Dedifferentiated amniotic fluid mesenchymal stem cell (primary cell): ENCODE measurements around the gene SCN1A.
A peak's percentile ranks its signal among the peaks of the same experiment; 100 is the strongest.
"Not testable (repeated sequence)": the region's sequence is repeated elsewhere in the genome, so short reads cannot be mapped to it uniquely, and the experiment has no call there.

Source experiments
- DNase-seq: peaks from one replicate; pipeline ENCODE4 v3.0.0-alpha.2; 2016; ENCODE audit errors: extremely low spot score

Gene SCN1A

DNA sequence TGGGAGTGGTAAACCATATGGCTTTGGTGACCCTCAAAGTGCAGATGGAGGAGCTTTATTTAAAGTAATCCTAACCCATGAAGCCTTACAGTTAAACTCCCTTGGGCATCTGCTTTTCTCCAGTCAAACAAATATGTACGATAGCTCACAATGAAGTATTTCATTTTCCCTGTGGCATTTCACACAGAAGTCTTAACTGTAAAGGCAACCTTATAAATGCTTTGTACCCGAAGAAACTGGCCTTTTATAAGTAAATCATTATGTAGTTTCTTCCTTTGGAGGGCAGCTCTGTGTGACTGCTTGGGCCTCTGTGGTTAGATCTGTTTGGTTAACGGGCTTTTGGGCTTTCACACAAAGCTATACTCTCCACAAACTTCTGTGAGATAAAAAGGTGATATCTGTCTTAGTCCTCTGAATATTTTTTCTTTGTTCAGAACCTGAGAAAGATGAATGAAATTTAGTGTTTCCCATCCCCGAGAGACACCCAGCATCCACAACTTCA, 46.6 kb downstream of the SCN1A start:
- no peak for DNase-seq

DNA sequence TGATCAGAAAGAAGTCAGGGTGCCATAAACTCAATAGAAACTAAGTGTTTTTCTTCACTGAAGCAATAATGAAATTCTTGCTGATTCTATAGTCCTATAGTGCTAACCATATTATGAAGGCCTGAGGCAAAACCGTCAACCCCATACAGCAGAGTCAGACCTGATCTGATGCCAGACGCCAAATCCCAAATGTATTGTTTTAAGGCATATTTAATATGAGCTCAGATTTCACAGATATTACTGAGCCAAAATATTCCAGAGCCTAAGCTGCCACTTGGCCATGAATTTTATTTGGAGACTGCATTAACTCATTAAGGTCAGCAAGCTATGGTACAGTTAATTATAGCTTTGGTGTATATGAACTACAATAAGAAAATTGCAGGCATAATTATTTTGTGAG, 53.4 kb downstream of the SCN1A start:
- no peak for DNase-seq

DNA sequence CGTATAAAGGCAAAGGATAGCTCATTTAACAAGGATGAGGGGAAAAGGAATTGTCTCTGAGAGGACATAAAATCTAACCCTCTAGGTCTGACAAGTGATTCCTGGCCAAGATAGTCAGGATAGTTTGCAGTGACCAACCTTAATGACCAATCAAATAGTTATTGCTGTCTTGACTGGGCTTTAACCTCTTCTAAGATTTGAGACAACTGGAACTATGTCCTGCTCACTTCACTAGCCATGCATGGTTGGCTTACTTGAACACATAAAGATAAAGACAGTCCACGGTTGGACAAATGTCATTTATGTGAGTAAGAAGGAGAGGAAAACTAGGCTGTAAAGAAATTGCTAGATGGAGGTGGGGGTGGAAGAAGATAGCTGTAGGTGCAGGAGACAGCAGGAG, 53.8 kb downstream of the SCN1A start:
- DNase-seq = no peak

DNA sequence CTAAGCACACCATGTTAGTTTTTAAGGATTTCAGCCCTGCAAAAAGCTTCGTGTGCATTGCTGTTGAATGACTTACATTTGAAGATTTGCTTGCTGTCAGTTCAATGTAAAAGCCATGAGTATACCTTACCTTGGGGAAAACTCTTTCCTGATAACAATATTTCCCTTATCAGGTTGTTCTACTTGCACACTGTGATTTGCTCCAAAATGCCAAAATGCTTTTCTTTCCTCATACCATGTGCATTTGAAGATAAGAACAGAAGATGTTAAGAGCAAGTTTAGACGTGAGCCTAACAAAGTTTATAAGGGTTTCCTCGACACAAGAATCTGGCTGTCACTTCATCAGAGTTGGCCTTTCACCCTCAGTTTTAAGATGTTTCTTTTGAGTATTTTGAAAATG, 57.6 kb downstream of the SCN1A start:
- DNase-seq = no peak

DNA sequence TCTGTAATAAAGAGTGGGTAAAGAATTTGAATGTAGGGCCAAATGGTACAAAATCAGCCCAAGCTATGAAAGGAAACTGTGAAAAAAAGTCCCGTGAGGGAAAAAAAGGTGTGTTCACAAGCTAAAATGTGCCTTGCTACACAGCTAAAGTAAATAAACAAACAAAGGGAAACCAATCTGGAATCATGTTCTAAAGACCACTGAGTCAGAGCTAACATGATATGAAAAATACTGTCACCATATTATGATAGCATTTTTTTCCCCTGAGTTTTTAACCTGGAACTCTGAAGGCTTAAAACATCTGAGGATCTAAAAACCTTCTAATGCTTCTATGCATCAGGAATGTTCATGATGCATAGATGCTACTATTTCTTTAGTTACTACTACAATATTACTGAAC, 58.8 kb downstream of the SCN1A start:
- DNase-seq = no peak

DNA sequence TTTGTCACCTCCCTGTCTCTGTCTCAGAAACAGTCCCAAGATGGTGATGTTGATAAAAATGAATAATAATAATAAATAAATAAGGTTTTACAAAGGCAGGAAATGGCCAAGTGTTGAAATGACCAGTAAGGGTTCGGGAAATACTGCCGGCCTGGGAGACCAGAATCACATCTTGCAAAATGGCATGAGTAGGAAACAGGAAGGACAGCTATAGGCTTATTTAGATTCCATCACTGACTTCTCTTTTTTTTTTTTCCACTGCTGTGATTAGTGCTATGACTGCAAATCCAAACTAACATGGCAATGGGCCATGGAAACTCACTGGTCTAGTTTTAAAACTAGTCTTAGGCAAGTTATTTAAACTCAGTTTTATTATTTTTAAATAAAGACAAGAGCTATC, 60.6 kb downstream of the SCN1A start:
- DNase-seq = no peak

DNA sequence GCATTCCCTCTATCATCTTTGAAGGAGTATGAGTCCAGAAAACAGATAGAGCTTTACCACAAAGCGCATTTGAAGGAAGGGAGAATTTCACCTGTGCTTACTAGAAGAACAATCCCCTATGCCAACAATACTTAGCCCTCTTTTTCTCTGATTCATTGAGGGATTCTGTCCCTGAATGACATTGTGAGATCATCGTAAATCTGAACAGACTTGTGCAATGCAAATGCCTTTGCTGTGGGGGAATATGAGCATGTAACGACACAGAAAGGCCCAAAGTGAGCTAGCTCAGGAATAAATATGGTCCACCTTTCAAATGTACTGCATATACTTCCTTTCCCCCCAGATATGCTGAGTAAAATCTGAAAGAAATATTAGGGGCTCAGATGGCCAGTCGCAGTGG, 67.6 kb downstream of the SCN1A start:
- no peak for DNase-seq

DNA sequence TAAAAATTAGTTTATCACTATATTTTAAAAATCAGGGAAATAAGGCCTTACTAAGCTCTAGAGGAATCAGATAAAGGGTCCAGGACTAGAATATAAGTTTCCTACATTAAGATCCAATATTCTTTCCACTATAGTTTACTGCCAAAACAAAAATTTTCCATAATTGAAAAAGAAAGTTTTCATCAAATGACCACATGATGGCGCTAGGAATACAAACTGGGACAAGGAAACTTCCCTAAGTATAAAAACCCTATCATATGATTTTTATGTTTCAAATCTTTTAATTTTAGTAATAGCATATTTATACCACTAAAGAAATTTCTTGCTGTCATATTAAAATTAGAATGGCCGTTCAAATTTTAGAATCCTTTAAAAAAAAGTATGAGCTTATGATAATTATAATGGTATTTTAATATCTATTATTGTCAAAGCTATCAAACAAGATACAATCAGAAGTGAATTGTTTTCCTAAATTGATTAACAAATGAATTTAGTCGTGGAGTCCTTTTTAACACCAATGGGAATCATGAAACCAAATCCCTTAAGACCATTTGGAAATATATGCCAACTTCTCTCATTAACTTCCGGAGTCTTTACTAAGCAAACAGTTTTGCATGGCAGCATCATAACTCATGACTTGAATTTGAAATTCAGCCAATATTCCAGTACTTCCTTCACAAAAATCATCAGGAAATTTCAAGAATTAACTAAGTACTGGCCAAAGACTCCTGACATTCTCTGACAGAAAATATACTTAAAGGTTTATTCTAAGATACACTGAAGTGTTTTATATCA, 70.3 kb downstream of the SCN1A start:
- peak; percentile 59 for DNase-seq

DNA sequence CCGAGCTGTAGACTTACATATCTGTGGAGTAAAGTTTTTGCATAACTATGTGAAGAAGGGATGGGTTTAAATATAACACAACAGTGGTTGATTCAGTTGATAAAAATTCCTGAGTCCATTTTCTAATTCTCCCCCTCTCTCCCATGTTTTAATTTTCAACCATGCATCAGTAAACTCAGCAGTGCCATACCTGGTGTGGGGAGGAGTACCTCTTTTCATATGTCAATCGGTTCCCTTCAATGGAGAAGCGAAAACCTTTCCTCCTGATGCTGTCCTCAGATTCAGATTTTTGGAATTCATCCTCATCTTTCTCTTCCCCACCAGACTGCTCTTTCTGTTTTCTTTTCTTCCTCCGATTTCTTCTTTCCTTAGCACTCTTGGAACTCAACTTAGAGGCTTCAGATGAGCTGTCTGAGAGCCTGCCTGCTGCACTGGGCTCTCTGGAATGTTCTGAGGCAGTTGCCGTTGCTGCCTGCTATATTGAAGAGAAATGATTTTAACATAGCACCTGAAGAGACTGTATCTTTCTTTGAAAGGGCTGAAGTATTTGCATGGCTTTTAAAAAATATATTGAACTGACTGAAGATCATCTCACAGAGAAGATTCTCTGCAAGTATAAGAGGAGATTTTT, 82.9 kb downstream of the SCN1A start:
- no peak for DNase-seq

DNA sequence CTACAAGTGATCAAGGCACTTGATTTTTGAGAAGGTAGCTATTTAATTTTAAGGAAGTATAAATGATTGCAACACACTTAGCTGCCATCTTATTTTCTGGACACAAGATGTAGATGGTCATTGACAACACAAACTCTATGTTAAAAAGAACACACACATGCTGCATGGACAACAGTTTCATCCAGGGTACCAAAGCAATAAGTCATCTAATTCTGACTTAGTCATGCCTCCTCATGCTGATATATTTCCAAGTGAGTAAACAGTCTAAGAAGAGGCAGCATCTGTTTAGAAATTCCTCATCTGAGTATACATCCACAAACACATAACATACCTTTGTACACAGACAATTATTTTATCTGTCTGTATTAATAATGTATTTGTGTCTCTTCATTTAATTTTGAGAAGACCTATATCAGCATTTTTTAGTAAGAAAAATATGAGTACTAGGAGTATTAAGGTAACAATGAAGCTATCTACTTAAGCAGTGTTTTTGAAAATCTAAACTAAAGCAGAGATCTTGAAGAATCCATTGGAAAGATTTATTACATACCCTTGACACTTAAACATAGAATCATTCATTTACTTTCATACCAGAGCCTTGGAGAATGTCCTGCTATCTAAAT, 84.9 kb downstream of the SCN1A start:
- DNase-seq = no peak

DNA sequence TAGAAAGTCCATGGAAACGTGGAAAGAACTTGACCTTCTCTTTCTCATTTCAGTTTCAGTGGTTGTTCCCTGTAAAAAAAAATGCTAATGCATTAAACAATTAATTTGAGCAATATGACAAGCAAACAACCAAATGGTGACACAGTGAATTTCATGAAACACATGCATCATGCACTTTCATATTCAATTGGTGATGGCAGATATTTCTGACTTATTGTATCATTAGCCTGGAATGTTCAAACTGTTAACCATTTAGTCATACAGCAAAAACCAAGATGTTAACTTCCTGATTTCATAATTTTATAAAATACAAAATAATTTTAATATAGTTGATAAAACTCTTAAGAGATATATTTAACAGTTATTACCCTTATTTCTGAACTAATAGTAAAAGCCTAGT, 85.5 kb downstream of the SCN1A start:
- DNase-seq = no peak

DNA sequence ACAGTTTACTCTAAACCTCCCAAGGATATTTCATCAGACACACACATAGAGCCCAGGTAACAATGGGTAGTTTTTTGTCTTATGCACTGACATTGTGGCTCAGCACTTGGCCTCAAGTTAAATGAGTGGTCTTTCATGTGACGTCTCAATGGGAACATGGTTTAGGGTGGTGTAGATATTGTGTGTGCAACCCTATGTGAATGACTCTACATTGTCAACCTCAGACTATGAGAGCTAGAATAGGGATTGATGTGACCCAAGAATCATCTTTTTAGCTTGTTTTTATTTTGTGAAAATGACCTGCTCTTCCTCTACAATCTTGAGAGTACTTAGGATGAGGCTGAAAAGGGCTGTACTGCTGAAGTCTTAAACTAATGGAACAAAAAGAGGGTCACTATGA, 86.2 kb downstream of the SCN1A start:
- no peak for DNase-seq

DNA sequence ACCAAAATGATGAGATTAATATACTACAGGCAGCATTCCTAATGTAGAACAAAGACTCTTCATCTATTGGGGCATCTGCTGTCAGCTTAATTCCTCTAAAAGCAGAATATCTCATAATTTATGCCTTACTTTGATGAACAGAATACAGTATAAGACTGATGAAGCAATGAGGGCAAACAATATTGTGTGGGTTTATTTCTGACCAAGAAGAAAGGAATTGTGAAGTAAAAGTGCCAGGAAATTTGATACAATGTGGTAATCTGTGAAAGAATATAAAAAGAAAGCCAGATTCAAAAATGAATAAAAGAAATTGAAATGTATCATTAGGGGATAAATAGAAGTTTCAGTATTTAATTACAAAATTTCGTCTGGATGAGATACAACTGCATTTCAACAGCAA, 95.5 kb downstream of the SCN1A start:
- no peak for DNase-seq

DNA sequence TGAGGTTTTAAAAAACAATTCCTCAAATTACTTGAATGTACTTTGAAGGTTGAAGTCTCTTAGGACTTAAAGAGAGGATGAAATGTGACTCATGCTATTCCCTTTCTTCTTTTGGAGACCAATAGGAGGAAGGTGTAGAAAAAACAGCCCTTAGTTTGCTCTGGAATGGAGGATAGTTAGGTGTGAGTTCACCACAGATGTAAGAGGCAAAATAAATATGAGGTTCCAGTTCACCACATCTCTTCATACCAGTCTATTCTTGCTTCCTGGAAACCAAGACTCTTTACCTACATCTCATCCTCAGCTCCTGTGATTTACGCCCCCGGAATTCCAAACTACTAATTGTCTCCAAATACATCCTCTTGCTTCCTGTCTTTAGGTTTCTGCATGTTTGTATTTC, 96.8 kb downstream of the SCN1A start:
- no peak for DNase-seq

DNA sequence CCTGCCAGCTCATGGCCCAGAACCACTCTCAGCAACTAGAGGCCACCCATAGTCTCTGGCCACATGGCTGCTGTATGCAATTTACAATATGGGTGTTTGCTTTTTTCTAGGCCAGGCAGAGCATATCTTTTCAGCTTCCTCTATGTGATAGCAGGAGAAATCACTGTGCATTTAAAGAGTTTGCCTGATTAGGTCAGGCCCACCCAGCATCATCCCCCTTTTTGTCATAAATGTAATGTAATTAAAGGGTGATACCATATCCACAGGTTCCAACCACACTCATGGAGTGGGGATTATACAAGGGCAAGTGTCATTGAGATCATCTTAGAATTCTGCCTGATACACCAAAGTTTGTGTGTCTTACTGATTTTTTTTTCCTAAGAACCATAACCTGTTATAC, 102.5 kb downstream of the SCN1A start:
- no peak for DNase-seq

DNA sequence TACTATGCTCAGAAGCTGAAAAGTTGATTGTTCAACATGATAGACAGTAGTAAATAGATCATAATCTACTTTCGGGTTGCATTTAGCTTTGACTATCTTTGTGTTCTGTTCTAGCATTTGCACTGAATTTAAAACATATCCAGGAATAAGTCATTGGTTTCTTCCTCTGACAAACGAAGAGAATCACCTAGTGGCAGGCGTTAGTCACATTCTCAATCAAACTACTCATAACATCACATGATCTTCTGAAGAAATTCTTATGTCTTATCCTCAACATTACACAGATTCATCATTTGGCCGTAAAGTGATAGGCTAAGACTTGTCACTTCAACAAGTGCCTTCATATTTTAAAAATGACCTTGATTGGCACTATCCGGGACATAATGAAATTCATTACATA, 110.6 kb downstream of the SCN1A start:
- DNase-seq = no peak

DNA sequence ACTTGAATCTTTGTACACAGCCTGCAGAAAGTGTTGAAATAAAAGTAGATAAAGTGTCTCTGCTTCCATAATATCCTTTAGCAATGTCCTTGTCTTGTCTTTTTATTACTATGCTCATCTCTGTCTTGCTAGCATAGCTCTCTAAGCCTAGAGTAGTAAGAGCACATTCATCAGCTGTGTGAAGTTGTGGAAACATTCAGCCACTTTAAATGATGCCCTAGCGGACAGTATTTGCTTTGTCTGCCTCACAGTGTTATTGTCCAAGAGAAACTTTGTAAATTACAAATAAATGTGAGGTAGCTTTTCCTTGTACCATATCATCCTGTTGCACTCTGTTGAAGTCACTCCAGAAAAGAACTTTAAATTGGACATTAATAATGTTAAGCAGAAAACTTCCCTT, 113.9 kb downstream of the SCN1A start:
- no peak for DNase-seq

DNA sequence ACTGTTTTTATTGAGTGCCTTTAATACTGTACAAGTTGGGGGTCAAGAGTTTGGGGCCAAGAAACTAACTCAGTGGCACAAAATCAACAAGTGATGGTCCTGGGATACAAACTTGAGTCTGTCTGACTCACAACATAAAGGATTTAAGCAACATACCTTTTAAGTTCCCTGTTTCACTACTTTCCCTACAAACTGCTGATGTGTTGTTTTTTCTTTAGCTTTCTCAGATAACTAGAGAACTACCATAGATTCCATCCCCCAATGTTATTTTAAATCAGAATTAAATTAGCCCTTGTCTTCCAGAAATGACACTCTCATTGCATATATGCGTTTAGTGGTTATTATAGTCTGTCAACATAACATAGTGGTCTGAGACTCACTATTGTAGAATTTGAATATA, 116.2 kb downstream of the SCN1A start:
- DNase-seq = no peak

DNA sequence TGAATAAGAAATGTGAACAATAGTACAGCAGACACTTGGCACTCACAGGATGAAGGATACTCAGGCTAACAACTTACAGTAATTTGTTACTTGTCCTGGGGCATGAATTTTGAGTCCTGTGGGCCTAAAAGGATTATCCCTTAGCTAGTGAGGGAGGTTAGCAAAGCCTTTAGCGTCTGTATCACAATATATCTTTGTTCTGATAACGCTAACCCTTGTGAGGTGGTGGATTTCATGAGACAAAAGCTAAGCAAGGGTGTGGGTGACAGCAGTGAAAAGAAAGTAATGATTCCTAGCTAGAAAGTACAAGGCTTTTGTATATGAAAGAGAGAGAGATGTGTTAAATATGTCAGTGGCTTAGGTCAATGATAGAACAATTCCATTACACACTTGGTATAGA, 127.4 kb downstream of the SCN1A start:
- no peak for DNase-seq

DNA sequence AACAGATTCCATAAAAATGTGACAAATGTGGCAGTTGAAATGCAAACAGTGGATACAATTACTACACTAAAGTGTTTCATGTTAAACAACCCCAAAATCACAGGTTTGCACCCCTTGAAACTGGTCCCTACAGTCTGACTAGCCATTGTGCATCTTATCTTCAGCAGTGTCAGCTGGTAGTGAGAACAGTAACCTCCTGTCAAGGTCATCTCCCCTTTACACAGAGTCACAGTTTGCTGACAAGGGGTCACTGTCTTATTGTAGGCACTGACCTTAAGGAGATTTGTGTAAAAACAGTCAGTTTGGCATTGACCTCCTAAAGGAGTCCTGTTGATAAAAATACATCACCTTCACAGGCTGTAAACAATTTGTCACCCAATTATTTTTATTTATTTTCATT, 137.0 kb downstream of the SCN1A start:
- no peak for DNase-seq

DNA sequence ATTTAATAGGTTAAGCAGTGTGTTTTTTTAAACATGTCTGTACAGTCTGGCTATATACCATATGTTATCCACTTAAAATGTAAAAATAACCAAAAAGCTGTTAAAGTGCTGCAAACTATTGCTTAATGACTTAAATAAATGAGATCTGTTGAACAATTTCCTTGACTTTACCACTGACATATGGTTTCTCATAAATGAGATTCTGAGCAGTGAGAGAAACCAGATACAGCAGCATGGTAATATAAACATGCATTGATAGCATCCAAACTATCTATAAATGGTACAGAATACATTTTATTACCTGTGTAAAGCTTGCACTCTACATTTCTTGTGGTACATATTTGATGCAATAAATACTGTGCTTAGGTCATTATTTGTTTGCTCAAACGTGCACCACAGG, 138.0 kb downstream of the SCN1A start:
- no peak for DNase-seq

DNA sequence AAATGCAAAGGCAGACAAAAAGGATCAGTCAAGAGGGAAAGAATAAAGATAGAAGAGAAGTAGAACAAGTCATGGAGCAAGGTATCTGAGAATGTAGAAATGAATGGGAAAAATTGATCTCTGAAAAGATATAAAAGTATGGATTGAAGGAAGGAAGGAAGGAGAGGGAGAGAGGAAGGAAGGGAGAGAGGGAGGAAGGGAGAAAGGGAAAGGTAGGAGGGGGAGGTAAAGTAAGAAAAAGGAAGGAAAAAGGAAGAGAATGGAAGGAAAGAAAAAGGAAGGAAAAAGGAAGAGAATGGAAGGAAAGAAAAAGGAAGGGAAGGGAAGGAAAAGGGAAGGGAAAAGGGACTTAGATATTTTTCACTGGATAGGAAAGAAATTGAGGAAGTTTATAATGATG, 142.7 kb downstream of the SCN1A start:
- no peak for DNase-seq

DNA sequence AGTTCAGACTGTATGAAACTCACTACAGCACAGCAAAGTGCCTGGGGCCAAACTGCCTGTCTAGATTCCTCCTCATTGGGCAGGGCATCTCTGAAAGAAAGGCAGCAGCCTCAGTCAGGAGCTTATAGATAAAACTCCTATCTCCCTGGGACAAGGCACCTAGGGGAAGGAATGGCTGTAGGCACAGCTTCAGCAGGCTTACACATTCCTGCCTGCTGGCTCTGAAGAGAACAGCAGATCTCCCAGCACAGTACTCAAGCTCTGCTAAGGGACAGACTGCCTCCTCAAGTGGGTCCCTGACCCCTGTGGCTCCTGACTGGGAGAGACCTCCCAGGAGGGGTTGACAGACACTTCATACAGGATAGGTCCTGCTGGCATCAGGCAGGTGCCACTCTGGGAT, 155.7 kb downstream of the SCN1A start:
- not testable (repeated sequence) for DNase-seq
